Left lung (tissue), 10 donors: ENCODE measurements around the gene VSTM4. TPM values are rescaled to one million over a fixed set of nuclear protein-coding genes. Genes with fewer than 3 reads are reported as not detected.
A peak's percentile ranks its signal among the peaks of the same experiment; 100 is the strongest.

Experiments used
- ATAC-seq: fragments of 200-7000 bp; cut with Tn5 transposase; one replicate; pipeline ENCODE4 v1.9.1; 2020; ENCODE audit warnings: moderate library complexity
- DNase-seq, 4 donors: peaks; one replicate each; pipeline ENCODE4 v3.0.0-alpha.2; 2013 to 2020
- H3K27ac ChIP-seq, 2 donors: fragments of 200-600 bp; sonication (generic) in 1 of 2; one replicate each; pipeline versions ENCODE4 v1.5.0 to v1.8.0; 2020 to 2021
- H3K27me3 ChIP-seq, 2 donors: fragments of 200-600 bp; sonication (generic) in 1 of 2; one replicate each; pipeline versions ENCODE4 v1.5.0 to v1.8.0; 2020 to 2021
- H3K36me3 ChIP-seq, 2 donors: fragments of 200-600 bp; sonication (generic) in 1 of 2; one replicate each; pipeline versions ENCODE4 v1.5.0 to v1.8.0; 2020 to 2021
- H3K4me1 ChIP-seq, 2 donors: fragments of 200-600 bp; one replicate each; pipeline ENCODE4 v1.8.0; 2021
- H3K4me3 ChIP-seq, 2 donors: fragments of 200-600 bp; sonication (generic) in 1 of 2; one replicate each; pipeline versions ENCODE4 v1.5.0 to v1.8.0; 2020 to 2021; ENCODE audit warnings: mild to moderate bottlenecking in 1 of 2
- H3K9me3 ChIP-seq, 2 donors: fragments of 200-600 bp; sonication (generic) in 1 of 2; one replicate each; pipeline versions ENCODE4 v1.5.0 to v1.8.0; 2020 to 2021
- intact Hi-C, 2 donors: fragments of 100-400 bp; cut with DNase I; formaldehyde crosslinking; loops; one replicate each; pipeline versions ENCODE4 v1.11.2 to v1.14.2; 2022
- polyA plus RNA-seq, 6 donors: library from polyadenylated mRNA; unstranded; fragments of 120-200 nt; gene quantifications; one replicate each; pipeline ENCODE4 v1.2.1, GENCODE V29; 2013; ENCODE audit not compliant: insufficient read length in 6 of 6
- total RNA-seq, 2 donors: library from RNA; stranded (reverse); fragmentation: NEBNext Ultra II Directional; extraction: Animal tissue kit (Norgen Biotek cat#: 25700); gene quantifications; one replicate each; pipeline ENCODE4 v1.2.1, GENCODE V29; 2021
- TF ChIP-seq, protein P1 (sequence below), 2 donors: fragments of 200-600 bp; sonication (generic) in 1 of 2; IDR thresholded peaks; one replicate each; pipeline versions ENCODE4 v1.5.0 to v1.8.0; 2021; ENCODE audit warnings: antibody characterized with exemption in 2 of 2
- donor health status: DM: no; HTN: yes; CAD: no.
- donor health status: DM: no; HTN: no; CAD: no.

Gene VSTM4
- total and polyA plus RNA-seq, 8 donors: 11.0 to 36.9 (median 30.8) TPM

DNA sequence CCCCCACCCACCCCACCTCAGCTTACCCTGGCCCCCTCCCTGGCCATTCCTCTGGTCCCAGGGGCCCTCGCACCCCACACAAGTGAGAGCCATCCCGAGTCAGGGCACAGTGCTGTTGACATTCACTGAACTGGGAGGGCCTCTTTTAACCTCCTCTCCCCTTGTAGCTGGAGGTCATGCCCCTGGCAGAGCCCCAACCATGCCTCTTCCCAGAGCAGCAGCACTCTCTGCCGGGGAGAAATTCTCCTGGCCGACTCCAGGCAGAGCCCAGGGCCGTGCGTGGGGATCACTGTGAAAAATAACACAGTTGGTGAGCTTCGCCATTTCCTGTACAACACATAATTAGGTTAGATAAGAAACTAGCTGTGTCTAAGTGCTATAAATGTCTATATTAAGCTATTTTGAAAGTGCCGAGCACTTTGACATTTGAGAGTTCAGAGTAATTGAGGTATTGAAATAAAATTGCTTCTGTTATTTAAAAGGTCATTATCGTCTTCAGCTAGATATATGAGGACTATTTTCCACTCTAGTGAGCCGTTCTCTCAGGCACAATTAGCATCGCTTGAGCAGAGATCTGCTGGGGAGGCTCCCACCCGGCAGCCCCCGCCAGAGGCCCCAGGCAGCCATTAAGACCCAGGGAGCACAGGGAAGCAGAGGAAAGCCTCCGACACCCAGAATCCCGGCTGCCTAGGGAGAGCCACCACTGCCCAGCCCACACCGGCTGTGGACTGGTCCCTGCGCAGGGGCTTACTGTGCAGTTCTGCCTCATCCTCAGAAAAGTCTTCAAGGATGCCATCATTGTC lies 113.3 kb downstream of the VSTM4 start:
- no peaks in the 10 kb centered on the region for H3K4me1 ChIP-seq
- H3K36me3 ChIP-seq: no peaks in the 10 kb centered on the region
- H3K27ac ChIP-seq: no peak overlapping the region
- ATAC-seq (no peak), DNase-seq (no peak)
- intact Hi-C loops: no loop called here
- no peaks in the 10 kb centered on the region for H3K27me3 ChIP-seq
- H3K9me3 ChIP-seq: no peaks in the 10 kb centered on the region
- TF ChIP-seq, protein P1, sequence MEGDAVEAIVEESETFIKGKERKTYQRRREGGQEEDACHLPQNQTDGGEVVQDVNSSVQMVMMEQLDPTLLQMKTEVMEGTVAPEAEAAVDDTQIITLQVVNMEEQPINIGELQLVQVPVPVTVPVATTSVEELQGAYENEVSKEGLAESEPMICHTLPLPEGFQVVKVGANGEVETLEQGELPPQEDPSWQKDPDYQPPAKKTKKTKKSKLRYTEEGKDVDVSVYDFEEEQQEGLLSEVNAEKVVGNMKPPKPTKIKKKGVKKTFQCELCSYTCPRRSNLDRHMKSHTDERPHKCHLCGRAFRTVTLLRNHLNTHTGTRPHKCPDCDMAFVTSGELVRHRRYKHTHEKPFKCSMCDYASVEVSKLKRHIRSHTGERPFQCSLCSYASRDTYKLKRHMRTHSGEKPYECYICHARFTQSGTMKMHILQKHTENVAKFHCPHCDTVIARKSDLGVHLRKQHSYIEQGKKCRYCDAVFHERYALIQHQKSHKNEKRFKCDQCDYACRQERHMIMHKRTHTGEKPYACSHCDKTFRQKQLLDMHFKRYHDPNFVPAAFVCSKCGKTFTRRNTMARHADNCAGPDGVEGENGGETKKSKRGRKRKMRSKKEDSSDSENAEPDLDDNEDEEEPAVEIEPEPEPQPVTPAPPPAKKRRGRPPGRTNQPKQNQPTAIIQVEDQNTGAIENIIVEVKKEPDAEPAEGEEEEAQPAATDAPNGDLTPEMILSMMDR (IDR thresholded peaks at IDR 0.05): no peak
- H3K4me3 ChIP-seq: no peak overlapping the region

DNA sequence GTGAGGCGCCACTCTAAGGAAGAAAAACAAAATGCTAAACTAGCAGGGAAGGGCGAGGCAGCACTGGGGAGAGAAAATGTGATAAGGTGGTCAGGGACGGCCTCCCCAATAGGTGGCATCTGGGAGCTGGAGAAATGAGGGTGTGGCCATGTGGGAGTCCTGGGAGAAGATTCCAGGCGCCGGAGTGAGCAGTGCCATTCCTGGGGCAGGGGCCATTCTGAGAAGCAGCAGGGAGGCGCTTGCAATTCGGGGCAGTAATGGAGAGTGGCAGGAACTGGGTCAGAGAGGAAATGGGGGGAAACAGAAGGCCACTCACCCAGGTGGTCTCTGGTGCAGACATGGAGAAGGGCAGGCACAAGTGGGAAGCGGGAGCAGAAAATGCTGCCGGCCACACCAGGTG lies 113.9 kb downstream of the VSTM4 start:
- Histone ChIP-seq H3K9me3 (no peaks in the 10 kb centered on the region), H3K4me3 (no peak overlapping the region), H3K36me3 (no peaks in the 10 kb centered on the region), H3K27ac (no peak overlapping the region), H3K4me1 (no peaks in the 10 kb centered on the region), H3K27me3 (no peaks in the 10 kb centered on the region)
- ATAC-seq: peak; percentile 69
- intact Hi-C loops: no loop called here
- DNase-seq: no peak
- TF ChIP-seq, protein P1 (IDR thresholded peaks at IDR 0.05): no peak

DNA sequence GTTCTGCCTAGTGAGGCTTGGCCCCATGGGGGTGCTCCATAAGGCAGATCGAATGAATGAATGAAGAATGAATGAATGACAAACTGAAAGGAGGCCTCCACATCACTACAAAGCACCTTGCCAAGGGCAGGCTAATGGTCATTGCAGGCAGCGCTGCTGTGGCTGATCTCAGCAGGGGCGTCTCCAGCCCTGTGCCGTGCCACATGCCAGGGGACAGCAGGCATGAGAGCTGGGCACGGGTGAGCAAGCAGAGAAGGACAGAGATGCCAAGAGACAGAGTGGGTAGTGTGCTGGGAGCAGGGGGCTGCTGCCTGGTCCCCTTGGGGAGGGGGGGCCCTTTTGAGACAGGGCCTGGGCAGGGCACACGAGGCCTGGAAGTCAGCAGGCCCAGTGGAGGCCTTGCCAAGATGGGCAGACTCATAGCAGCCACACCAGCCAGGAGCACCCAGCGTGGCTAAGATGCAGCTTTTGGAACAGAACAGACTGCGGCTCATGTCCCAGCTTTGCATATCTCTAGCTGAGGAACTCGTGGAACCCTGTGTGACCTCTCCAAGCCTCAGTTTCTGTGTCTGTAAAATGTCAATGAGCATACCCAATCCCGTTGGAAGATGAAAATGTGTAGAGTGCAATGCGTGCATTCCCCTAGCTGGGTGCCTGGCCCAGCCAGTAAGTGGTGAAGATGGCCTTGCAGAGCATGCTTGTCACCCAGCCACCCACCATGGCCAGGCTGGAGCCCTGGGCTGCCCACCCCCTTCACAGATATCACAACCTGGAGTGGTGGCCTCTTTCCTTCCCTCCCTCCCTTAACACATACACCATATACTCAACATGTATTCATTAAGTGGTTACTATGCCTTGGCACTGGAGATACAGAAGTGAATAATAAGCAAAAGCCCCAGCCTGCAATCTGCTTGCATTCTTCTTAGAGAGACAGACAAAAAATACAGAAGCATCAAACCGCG lies 114.6 kb downstream of the VSTM4 start:
- Histone ChIP-seq H3K9me3 (no peaks in the 10 kb centered on the region), H3K4me1 (no peaks in the 10 kb centered on the region), H3K27me3 (no peaks in the 10 kb centered on the region), H3K27ac (no peak overlapping the region), H3K36me3 (no peaks in the 10 kb centered on the region), H3K4me3 (no peak overlapping the region)
- ATAC-seq (no peak), DNase-seq (no peak)
- TF ChIP-seq, protein P1 (IDR thresholded peaks at IDR 0.05): no peak
- intact Hi-C loops: no loop called here

DNA sequence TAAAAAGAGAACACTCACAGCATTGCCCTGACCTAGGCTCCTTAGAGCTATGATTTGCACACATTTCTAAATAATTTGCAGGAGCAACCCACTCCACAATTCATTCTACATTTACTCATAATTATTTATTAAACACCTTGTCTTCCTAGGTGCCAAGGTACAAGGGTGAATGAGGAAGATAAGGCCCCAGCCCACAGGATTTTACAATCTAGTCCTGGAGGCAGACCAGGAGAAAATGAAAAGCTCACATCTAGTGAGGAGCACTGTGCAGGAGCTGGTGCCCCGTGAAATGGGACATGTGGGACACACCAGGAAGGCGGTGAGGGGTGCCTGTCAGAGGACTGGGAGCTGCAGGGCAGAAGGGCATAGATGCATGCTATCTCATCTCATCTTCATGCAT lies 116.0 kb downstream of the VSTM4 start:
- H3K27me3 ChIP-seq: no peaks in the 10 kb centered on the region
- DNase-seq (no peak), ATAC-seq (no peak)
- no peaks in the 10 kb centered on the region for H3K4me1 ChIP-seq
- H3K27ac ChIP-seq: no peak overlapping the region
- no peak overlapping the region for H3K4me3 ChIP-seq
- H3K9me3 ChIP-seq: no peaks in the 10 kb centered on the region
- TF ChIP-seq, protein P1 (IDR thresholded peaks at IDR 0.05): no peak
- intact Hi-C loops: no loop called here
- H3K36me3 ChIP-seq: no peaks in the 10 kb centered on the region

DNA sequence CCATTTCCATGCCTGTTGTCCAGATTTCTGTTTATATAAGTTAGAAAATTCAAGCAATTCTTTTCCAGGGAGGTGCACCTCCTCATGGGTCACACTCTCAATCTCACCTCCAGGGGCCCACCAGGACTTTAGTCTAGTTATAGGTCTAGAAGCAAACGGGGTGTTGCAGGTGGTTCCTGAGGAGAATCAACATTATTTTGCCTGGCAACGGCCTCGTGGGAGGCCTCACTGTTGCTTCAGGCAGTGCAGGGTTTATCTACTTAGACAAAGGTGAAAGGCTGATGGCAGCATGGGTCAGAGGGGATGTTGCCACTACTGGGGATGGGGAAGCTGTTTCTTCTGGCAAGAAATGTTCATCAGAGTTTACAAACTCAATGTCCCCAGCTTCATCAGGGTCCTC lies 119.0 kb downstream of the VSTM4 start:
- H3K36me3 ChIP-seq: no peaks in the 10 kb centered on the region
- TF ChIP-seq, protein P1 (IDR thresholded peaks at IDR 0.05): no peak
- no peaks in the 10 kb centered on the region for H3K27me3 ChIP-seq
- intact Hi-C loops: no loop called here
- DNase-seq (no peak), ATAC-seq (no peak)
- no peaks in the 10 kb centered on the region for H3K9me3 ChIP-seq
- H3K4me1 ChIP-seq: no peaks in the 10 kb centered on the region
- H3K27ac ChIP-seq: no peak overlapping the region
- H3K4me3 ChIP-seq: no peak overlapping the region
